B cell (primary cell): ENCODE results near the gene ERICH2. TPM values are rescaled to one million over a fixed set of nuclear protein-coding genes. Genes with fewer than 3 reads are reported as not detected.

Experiments used
- ATAC-seq: fragments of 200-7000 bp; cut with Tn5 transposase; one replicate; pipeline ENCODE4 v1.10.0; 2021; ENCODE audit warnings: low read depth, mild to moderate bottlenecking, moderate number of reproducible peaks, moderate library complexity
- CTCF ChIA-PET: fragments of 350-600 bp; sonication (Branson Sonifier 250); formaldehyde crosslinking; loops from one replicate; lab custom pipeline; 2021; ENCODE audit warnings: antibody characterized with exemption, inconsistent platforms; lab: Charles Lee
- POLR2A ChIA-PET: fragments of 350-600 bp; sonication (Branson Sonifier 250); formaldehyde crosslinking; loops from one replicate; lab custom pipeline; 2021; ENCODE audit warnings: antibody characterized with exemption; lab: Charles Lee
- DNase-seq: peaks from one replicate; pipeline ENCODE4 v3.0.0; 2013
- H2AFZ ChIP-seq: 2 replicates; pipeline ENCODE4 v1.6.1; 2012; ENCODE audit warnings: mild to moderate bottlenecking, low read depth, low read length; ENCODE audit not compliant: insufficient read depth, poor library complexity, severe bottlenecking
- H3K27ac ChIP-seq, 2 donors: 1 replicate in 1 of 2; 2 replicates in 1 of 2; pipeline ENCODE4 v1.5.1; 2012 to 2013; ENCODE audit warnings: low read length in 2 of 2, mild to moderate bottlenecking in 2 of 2, moderate library complexity in 1 of 2
- H3K27me3 ChIP-seq, 4 experiments: fragments of 200-600 bp in 1 of 4; sonication (generic) in 1 of 4; replicated peaks in 1 of 4; 1 replicate in 2 of 4; 2 replicates in 2 of 4; pipeline versions ENCODE4 v1.6.1 to v1.7.0; 2013 to 2016; ENCODE audit warnings: low read length in 3 of 4, mild to moderate bottlenecking in 2 of 4, mixed read lengths in 1 of 4, moderate library complexity in 1 of 4; ENCODE audit not compliant: insufficient read depth in 4 of 4, control insufficient read depth in 3 of 4; ENCODE audit errors: control extremely low read depth in 1 of 4
- H3K36me3 ChIP-seq, 2 experiments: replicated peaks in 1 of 2; 1 replicate in 1 of 2; 2 replicates in 1 of 2; pipeline versions ENCODE4 v1.6.1 to v1.7.1; 2013; ENCODE audit warnings: low read length in 1 of 2; ENCODE audit not compliant: insufficient read depth in 2 of 2, control insufficient read depth in 1 of 2; ENCODE audit errors: control extremely low read depth in 1 of 2, extremely low read depth in 1 of 2
- H3K4me1 ChIP-seq, 2 donors: fragments of 200-600 bp in 1 of 2; sonication (generic) in 1 of 2; 1 replicate in 1 of 2; 2 replicates in 1 of 2; pipeline versions ENCODE4 v1.5.1 to v1.6.1; 2013 to 2017; ENCODE audit warnings: low read length in 2 of 2; ENCODE audit not compliant: control insufficient read depth in 2 of 2, insufficient read depth in 2 of 2
- H3K4me2 ChIP-seq: replicated peaks from 2 replicates; pipeline ENCODE3; 2012; ENCODE audit warnings: mild to moderate bottlenecking, low read depth, low read length; ENCODE audit not compliant: poor library complexity, severe bottlenecking
- H3K4me3 ChIP-seq, 5 experiments: fragments of 200-600 bp in 1 of 5; sonication (generic) in 1 of 5; 1 replicate in 3 of 5; 2 replicates in 2 of 5; pipeline versions ENCODE4 v1.5.1 to v1.7.0; 2011 to 2016; ENCODE audit warnings: low read length in 4 of 5, mild to moderate bottlenecking in 4 of 5, low read depth in 2 of 5, control low read depth in 1 of 5, moderate library complexity in 1 of 5; ENCODE audit not compliant: insufficient read depth in 1 of 5; ENCODE audit errors: control extremely low read depth in 1 of 5, extremely low read depth in 1 of 5
- H3K79me2 ChIP-seq: fragments of 200-600 bp; sonication (generic); one replicate; pipeline ENCODE4 v1.6.0; 2016; ENCODE audit warnings: low read length; ENCODE audit not compliant: control insufficient read depth, insufficient read depth
- H3K9ac ChIP-seq: fragments of 200-600 bp; sonication (generic); 2 replicates; pipeline ENCODE4 v1.6.1; 2017; ENCODE audit warnings: mild to moderate bottlenecking, low read length, moderate library complexity
- H3K9me3 ChIP-seq, 3 donors: one replicate each; pipeline versions ENCODE4 v1.6.1 to v1.7.1; 2013; ENCODE audit warnings: low read length in 2 of 3; ENCODE audit not compliant: control insufficient read depth in 2 of 3, insufficient read depth in 1 of 3; ENCODE audit errors: control extremely low read depth in 1 of 3
- H4K20me1 ChIP-seq: 2 replicates; pipeline ENCODE4 v1.6.0; 2012; ENCODE audit warnings: mild to moderate bottlenecking, low read length; ENCODE audit not compliant: insufficient read depth, control insufficient read depth, poor library complexity, severe bottlenecking
- H3K27ac Mint-ChIP-seq: one replicate; pipeline ENCODE4 v1.8.0; 2021; ENCODE audit warnings: mixed read lengths
- H3K27me3 Mint-ChIP-seq: one replicate; pipeline ENCODE4 v1.8.0; 2021; ENCODE audit warnings: mixed read lengths
- H3K4me1 Mint-ChIP-seq: one replicate; pipeline ENCODE4 v1.8.0; 2021; ENCODE audit warnings: mixed read lengths
- H3K4me3 Mint-ChIP-seq: one replicate; pipeline ENCODE4 v1.8.0; 2021; ENCODE audit warnings: mixed read lengths
- H3K9me3 Mint-ChIP-seq: one replicate; pipeline ENCODE4 v1.8.0; 2022; ENCODE audit warnings: mixed read lengths; ENCODE audit not compliant: insufficient read depth
- CTCF ChIP-seq: fragments of 200-600 bp; IDR thresholded peaks from one replicate; pipeline ENCODE4 v1.8.0; 2022; ENCODE audit warnings: antibody characterized with exemption, mild to moderate bottlenecking
- EZH2 ChIP-seq: IDR thresholded peaks from 2 replicates; pipeline ENCODE4 v1.6.1; 2012; ENCODE audit warnings: borderline replicate concordance, low read depth, mild to moderate bottlenecking, moderate library complexity, low read length; ENCODE audit not compliant: insufficient read depth, poor library complexity, severe bottlenecking
- WGBS: methylation state at CpG from one replicate; pipeline ENCODE4 v1.1.5; 2013; ENCODE audit warnings: missing lambda C conversion rate; ENCODE audit not compliant: insufficient coverage; 5-methylcytosine and 5-hydroxymethylcytosine counted together
- intact Hi-C: fragments of 100-400 bp; cut with micrococcal nuclease; formaldehyde crosslinking; loops from one replicate; pipeline ENCODE4 v1.10.0; 2022
- polyA plus RNA-seq: library from polyadenylated mRNA; depleted of rRNA; stranded (reverse); fragments of >200 nt; gene quantifications from 2 replicates; pipeline ENCODE4 v1.2.3, GENCODE V29; 2012
- total RNA-seq, 2 donors: library from RNA; stranded (reverse); fragments of 120-200 nt in 1 of 2; gene quantifications; 1 replicate in 1 of 2; 2 replicates in 1 of 2; pipeline versions ENCODE4 v1.2.3 to v1.2.4, GENCODE V29; 2013 to 2022

ERICH2 gene
- total and polyA plus RNA-seq, 2 donors (not counting 1 experiment from before 2014, with no cell fraction given), result not detected

- Histone ChIP-seq H3K9me3 (peaks cover 0 to 16% (median 0%) of the 10 kb centered on the region in 3 donors), H3K4me1 (peaks cover 4 to 7% of the 10 kb centered on the region in 2 donors), H3K36me3 (no peaks in the 10 kb centered on the region), H3K4me2 (no peak overlapping the region), H3K79me2 (no peaks in the 10 kb centered on the region), H2AFZ (no peak overlapping the region), H3K27me3 (peaks cover 0 to 29% (median 14%) of the 10 kb centered on the region in 4 experiments), H3K4me3 (no peak overlapping the region), H3K9ac (no peak overlapping the region), H4K20me1 (no peaks in the 10 kb centered on the region), H3K27ac (no peak overlapping the region)
- intact Hi-C loops, result no loop called here
- ATAC-seq (no peak), DNase-seq (no peak)
- Mint-ChIP-seq H3K4me3 (no peak overlapping the region), H3K4me1 (peaks cover 3% of the 10 kb centered on the region), H3K9me3 (no peaks in the 10 kb centered on the region), H3K27ac (no peak overlapping the region), H3K27me3 (peaks cover 69% of the 10 kb centered on the region)
- ChIA-PET CTCF (no interaction called here), POLR2A (no interaction called here)
- TF ChIP-seq CTCF (no peak), EZH2 (no peak)
- WGBS, result 89% methylated on average over 5 of the region's 5 CpGs
These were observed 58.3 kb downstream of the ERICH2 start for GRCh38 chr2:170828533-170828916.

GRCh38 chr2:170829036-170829435 lies 58.9 kb downstream of the ERICH2 start:
- H3K9me3 ChIP-seq, result peaks cover 0 to 11% (median 0%) of the 10 kb centered on the region in 3 donors
- H3K4me3 ChIP-seq, result no peak overlapping the region
- no peak overlapping the region for H3K4me2 ChIP-seq
- ATAC-seq (no peak), DNase-seq (no peak)
- intact Hi-C loops, result no loop called here
- no peaks in the 10 kb centered on the region for H4K20me1 ChIP-seq
- no peaks in the 10 kb centered on the region for H3K79me2 ChIP-seq
- Mint-ChIP-seq H3K4me1 (peaks cover 1% of the 10 kb centered on the region), H3K9me3 (no peaks in the 10 kb centered on the region), H3K27me3 (peaks cover 65% of the 10 kb centered on the region), H3K27ac (no peak overlapping the region), H3K4me3 (no peak overlapping the region)
- H2AFZ ChIP-seq, result no peak overlapping the region
- TF ChIP-seq EZH2, result no peak
- no peak for TF ChIP-seq CTCF
- H3K9ac ChIP-seq, result no peak overlapping the region
- H3K36me3 ChIP-seq, result no peaks in the 10 kb centered on the region
- H3K4me1 ChIP-seq, result peaks cover 0 to 2% of the 10 kb centered on the region in 2 donors
- peaks cover 0 to 24% (median 11%) of the 10 kb centered on the region in 4 experiments for H3K27me3 ChIP-seq
- 79% methylated on average over 2 of the region's 2 CpGs for WGBS
- ChIA-PET POLR2A (no interaction called here), CTCF (no interaction called here)
- H3K27ac ChIP-seq, result no peak overlapping the region
